ENCODE data around the gene TMEM163.
"Not testable (repeated sequence)": the region's sequence is repeated elsewhere in the genome, so short reads cannot be mapped to it uniquely, and the experiment has no call there.

Gene TMEM163

DNA sequence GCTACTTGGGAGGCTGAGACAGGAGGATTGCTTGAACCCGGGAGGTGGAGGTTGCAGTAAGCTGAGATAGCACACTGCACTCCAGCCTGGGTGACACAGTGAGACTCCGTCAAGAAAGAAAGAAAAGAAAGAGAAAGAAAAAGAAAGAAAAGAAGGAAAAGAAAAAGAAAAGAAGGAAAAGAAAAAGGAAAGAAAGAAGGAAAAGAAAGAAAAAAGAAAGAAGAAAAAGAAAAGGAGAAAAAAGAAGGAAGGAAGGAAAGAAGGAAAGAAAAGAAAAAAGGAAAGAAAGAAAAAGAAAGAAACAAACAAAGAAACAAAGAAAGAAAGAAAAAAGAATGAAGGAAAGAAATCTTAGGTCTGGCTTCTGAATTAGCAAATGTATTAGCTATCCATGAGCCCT, 150.4 kb downstream of the TMEM163 start:
- Histone ChIP-seq H3K27ac (no peak overlapping the region), H3K9me3 (no peaks in the 10 kb centered on the region), H3K27me3 (no peaks in the 10 kb centered on the region), H3K4me3 (ENCODE audit: low read depth in 1 of 2, low read length in 1 of 2) (no peak overlapping the region), H3K4me1 (ENCODE audit: control insufficient read depth in 1 of 2, insufficient read depth in 1 of 2, low read depth in 1 of 2, low read length in 1 of 2) (no peaks in the 10 kb centered on the region), H3K36me3 (no peaks in the 10 kb centered on the region)
- TF ChIP-seq, protein P1, sequence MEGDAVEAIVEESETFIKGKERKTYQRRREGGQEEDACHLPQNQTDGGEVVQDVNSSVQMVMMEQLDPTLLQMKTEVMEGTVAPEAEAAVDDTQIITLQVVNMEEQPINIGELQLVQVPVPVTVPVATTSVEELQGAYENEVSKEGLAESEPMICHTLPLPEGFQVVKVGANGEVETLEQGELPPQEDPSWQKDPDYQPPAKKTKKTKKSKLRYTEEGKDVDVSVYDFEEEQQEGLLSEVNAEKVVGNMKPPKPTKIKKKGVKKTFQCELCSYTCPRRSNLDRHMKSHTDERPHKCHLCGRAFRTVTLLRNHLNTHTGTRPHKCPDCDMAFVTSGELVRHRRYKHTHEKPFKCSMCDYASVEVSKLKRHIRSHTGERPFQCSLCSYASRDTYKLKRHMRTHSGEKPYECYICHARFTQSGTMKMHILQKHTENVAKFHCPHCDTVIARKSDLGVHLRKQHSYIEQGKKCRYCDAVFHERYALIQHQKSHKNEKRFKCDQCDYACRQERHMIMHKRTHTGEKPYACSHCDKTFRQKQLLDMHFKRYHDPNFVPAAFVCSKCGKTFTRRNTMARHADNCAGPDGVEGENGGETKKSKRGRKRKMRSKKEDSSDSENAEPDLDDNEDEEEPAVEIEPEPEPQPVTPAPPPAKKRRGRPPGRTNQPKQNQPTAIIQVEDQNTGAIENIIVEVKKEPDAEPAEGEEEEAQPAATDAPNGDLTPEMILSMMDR (IDR thresholded peaks at IDR 0.05), result no peak

DNA sequence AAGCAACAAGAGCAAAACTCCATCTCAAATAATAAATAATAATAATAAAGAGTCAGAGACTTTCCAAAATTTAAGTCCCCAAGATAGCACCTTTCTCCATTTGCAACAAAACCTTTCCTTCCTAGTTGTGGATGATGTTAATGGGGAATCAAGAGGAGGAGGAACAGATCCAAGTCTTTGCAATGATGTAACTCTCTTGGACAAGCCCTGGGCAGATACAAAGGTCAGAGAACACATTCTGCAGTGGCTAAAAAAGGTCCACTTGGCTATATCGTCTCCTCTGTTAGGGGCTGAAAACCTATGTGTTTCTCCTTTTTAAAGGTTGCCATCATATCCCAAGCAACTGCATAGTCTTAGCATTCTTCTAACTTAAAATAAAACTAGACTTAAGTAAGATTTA, 151.1 kb downstream of the TMEM163 start:
- no peaks in the 10 kb centered on the region for H3K27me3 ChIP-seq
- H3K9me3 ChIP-seq, result no peaks in the 10 kb centered on the region
- TF ChIP-seq, protein P1 (IDR thresholded peaks at IDR 0.05), result no peak
- no peak overlapping the region for H3K27ac ChIP-seq
- H3K36me3 ChIP-seq, result no peaks in the 10 kb centered on the region
- no peak overlapping the region for H3K4me3 ChIP-seq (ENCODE audit: low read depth in 1 of 2, low read length in 1 of 2)
- H3K4me1 ChIP-seq (ENCODE audit: control insufficient read depth in 1 of 2, insufficient read depth in 1 of 2, low read depth in 1 of 2, low read length in 1 of 2), result no peaks in the 10 kb centered on the region

DNA sequence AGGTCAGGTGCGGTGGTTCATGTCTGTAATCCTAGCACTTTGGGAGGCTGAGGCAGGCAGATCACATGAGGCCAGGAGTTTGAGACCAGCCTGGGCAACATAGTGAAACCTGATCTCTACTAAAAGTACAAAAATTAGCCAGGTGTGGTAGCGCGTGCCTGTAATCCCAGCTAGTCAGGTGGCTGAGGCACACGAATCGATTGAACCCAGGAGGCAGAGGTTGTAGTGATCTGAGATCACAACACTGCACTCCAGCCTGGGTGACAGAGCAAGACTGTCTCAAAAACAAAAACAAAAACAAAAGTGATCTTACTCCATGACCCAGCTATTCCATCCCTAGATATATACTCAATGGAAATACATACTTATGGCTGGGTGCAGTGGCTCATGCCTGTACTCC, 153.8 kb downstream of the TMEM163 start:
- not testable (repeated sequence) for H3K27me3 ChIP-seq; H3K9me3 ChIP-seq; H3K36me3 ChIP-seq; H3K4me3 ChIP-seq (ENCODE audit: low read depth in 1 of 2, low read length in 1 of 2); H3K27ac ChIP-seq; H3K4me1 ChIP-seq (ENCODE audit: control insufficient read depth in 1 of 2, insufficient read depth in 1 of 2, low read depth in 1 of 2, low read length in 1 of 2)

DNA sequence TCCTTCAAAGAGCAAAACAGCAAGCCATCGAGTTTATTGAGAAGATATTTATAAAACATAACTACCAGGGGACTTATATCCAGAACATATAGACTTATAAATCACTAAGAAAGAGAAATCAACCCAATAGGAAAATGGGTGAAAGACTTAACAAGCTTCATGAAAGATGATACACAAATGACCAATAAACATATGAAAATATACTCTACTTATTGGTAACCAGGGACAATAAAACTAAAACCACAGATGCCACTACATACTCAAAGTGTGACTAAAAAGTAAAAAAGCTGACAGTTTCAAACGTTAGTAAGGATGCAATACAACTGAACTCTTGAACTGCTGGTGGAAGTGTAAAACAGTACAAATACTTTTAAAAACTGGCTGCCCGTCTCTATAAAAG, 154.3 kb downstream of the TMEM163 start:
- H3K4me3 ChIP-seq (ENCODE audit: low read depth in 1 of 2, low read length in 1 of 2), result no peak overlapping the region
- H3K27ac ChIP-seq, result no peak overlapping the region
- H3K9me3 ChIP-seq, result no peaks in the 10 kb centered on the region
- TF ChIP-seq, protein P1 (IDR thresholded peaks at IDR 0.05), result no peak
- no peaks in the 10 kb centered on the region for H3K36me3 ChIP-seq
- H3K4me1 ChIP-seq (ENCODE audit: control insufficient read depth in 1 of 2, insufficient read depth in 1 of 2, low read depth in 1 of 2, low read length in 1 of 2), result no peaks in the 10 kb centered on the region
- no peaks in the 10 kb centered on the region for H3K27me3 ChIP-seq

DNA sequence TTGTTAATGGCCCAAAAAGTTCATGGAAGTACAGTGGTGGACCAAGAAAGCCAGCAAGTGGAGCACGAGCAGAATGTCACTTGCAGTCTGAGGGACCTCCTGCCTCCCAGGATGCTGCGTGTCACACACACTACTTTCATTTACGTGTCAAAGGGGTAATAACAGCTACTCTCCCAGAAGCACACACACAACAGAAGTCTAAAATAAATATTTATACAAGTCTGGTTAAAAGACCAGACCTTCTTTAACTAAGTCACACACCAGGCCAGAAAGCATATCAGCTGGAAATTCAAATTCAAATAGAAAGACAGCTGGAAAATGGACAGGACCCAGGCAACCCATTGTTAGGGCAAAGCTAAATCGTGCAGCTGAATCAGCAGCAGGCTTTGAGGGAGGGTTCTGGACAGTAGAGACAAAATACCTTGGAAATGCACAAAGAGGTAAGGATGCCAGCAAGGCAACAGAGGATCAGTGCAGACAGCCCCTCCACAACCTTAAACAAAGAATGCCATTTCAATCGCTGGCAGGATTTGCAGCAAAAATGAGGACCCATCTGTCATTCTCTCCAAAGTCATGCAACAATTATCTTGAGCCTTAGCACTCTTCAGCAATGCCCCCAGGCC, 160.5 kb downstream of the TMEM163 start:
- Histone ChIP-seq H3K4me1 (ENCODE audit: control insufficient read depth in 1 of 2, insufficient read depth in 1 of 2, low read depth in 1 of 2, low read length in 1 of 2) (no peaks in the 10 kb centered on the region), H3K27me3 (no peaks in the 10 kb centered on the region), H3K36me3 (no peaks in the 10 kb centered on the region), H3K4me3 (ENCODE audit: low read depth in 1 of 2, low read length in 1 of 2) (no peak overlapping the region), H3K9me3 (no peaks in the 10 kb centered on the region), H3K27ac (no peak overlapping the region)
- TF ChIP-seq, protein P1 (IDR thresholded peaks at IDR 0.05), result no peak

DNA sequence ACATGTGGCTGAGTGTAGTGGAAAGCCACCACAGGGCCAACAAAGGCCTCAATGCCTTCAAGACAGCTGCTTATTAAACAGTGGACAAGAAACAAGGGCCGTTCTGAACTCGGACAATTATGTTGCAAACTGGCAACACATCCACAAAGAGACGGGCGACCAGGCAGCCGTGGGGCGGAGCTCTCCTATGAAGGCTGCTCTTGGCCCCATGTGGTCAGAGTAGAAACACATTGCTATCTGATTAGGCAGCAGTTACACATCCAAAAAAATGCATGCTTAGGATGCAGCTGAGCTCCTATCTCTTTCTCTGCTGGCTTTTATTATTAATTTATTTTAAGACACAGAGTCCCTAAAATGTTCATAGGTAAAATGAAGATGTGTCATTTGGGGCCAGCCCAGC, 163.4 kb downstream of the TMEM163 start:
- Histone ChIP-seq H3K27me3 (no peaks in the 10 kb centered on the region), H3K9me3 (no peaks in the 10 kb centered on the region), H3K4me1 (ENCODE audit: control insufficient read depth in 1 of 2, insufficient read depth in 1 of 2, low read depth in 1 of 2, low read length in 1 of 2) (no peaks in the 10 kb centered on the region), H3K27ac (no peak overlapping the region), H3K36me3 (no peaks in the 10 kb centered on the region), H3K4me3 (ENCODE audit: low read depth in 1 of 2, low read length in 1 of 2) (no peak overlapping the region)
- TF ChIP-seq, protein P1 (IDR thresholded peaks at IDR 0.05), result no peak
